Right cardiac atrium (tissue), 5 donors: ENCODE data around the gene CALML5. TPM values are rescaled to one million over a fixed set of nuclear protein-coding genes. Genes with fewer than 3 reads are reported as not detected.

Experiments used
- ATAC-seq, 2 donors: fragments of 200-7000 bp; cut with Tn5 transposase; one replicate each; pipeline versions ENCODE4 v1.8.0 to v1.9.1; 2020; ENCODE audit warnings: moderate library complexity in 2 of 2, mild to moderate bottlenecking in 1 of 2
- DNase-seq, 3 donors: peaks; one replicate each; pipeline ENCODE4 v3.0.0-alpha.2; 2020
- H3K27ac ChIP-seq: one replicate; pipeline ENCODE4 v1.5.1; 2013; ENCODE audit warnings: mild to moderate bottlenecking, low read length, control low read depth, moderate library complexity
- H3K27me3 ChIP-seq: one replicate; pipeline ENCODE4 v1.6.1; 2013; ENCODE audit not compliant: control insufficient read depth, insufficient read depth
- H3K4me1 ChIP-seq: one replicate; pipeline ENCODE4 v1.6.1; 2013; ENCODE audit warnings: low read length; ENCODE audit not compliant: control insufficient read depth, insufficient read depth
- H3K4me3 ChIP-seq: one replicate; pipeline ENCODE4 v1.5.1; 2013; ENCODE audit warnings: low read length, control low read depth
- H3K9me3 ChIP-seq: one replicate; pipeline ENCODE4 v1.6.1; 2013; ENCODE audit warnings: low read length; ENCODE audit not compliant: control insufficient read depth
- WGBS: extraction: QIAGEN DNeasy Blood & Tissue Kit; methylation state at CpG from one replicate; pipeline ENCODE4 v1.1.7; 2013; 5-methylcytosine and 5-hydroxymethylcytosine counted together
- intact Hi-C, 4 donors: fragments of 100-400 bp; cut with DNase I; formaldehyde crosslinking; loops; one replicate each; pipeline versions ENCODE4 v1.11.0 to v1.14.0; 2022 to 2023
- polyA plus RNA-seq: library from polyadenylated mRNA; stranded (reverse); fragments of 200-250 nt; gene quantifications from one replicate; pipeline ENCODE4 v1.2.3, GENCODE V29; 2013
- total RNA-seq, 4 donors: library from RNA; stranded (reverse); fragmentation: NEBNext Ultra II Directional; extraction: Animal tissue kit (Norgen Biotek cat#: 25700); gene quantifications; one replicate each; pipeline ENCODE4 v1.2.1, GENCODE V29; 2021
- donor health status: healthy with polysubstance abuse.
- donor health status: DM: no; HTN: yes; CAD: no.
- donor health status: DM: no; HTN: no; CAD: no.
- donor health status: DM: no; HTN: yes; CAD: no; lungs with severe emphysema.
- donor health status: DM: yes; HTN: yes; CAD: no.

CALML5 gene
- total and polyA plus RNA-seq, 5 donors: not detected

DNA sequence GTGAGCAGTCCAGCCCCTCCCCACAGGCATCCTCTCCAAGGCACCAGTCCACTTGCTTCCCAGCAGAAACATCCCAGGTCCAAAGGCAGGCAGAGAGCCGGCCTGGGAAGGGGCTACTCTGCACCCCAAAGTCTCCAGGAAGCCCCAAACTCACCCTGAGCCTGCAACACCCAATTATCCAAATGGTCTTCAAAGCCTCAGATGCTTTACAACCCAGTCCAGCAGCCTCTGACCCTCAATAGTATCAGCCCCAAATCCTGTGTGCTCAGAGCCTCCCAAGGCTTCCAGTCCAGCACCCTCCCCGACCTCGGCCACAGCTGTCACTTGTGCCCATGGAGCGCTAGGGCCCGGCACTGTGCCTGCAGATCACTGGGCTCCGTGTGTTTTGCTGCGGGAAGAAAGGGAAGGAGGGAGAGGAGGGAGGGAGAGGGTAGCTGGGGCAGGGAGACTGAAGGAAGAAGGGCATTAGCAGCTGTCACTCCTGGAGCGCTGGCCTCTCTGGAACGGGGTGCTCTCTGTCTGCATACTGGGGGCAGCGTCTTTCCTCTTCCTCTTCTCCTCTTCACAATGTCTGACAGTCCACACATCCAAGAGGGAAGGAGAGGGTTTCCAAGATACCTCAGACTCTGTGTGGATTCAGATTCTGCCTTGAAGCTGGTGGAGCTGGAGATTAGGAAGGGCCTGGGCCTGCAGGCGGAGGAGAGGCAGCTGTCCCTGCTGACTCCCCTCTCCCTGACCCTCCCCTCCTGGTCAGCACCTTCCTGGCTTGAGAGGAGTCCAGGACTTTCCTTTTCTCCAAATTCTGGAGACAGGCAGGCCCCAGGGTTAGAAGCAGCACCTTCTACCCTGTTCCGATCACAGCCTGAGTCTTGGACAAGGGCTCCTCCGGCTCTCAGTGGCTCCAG lies 13.2 kb downstream of the CALML5 start:
- ATAC-seq: no peak
- no peaks in the 10 kb centered on the region for H3K27me3 ChIP-seq
- H3K4me3 ChIP-seq: no peak overlapping the region
- intact Hi-C loops: no loop called here
- H3K4me1 ChIP-seq: no peaks in the 10 kb centered on the region
- H3K9me3 ChIP-seq: no peaks in the 10 kb centered on the region
- 74% methylated on average over 13 of the region's 13 CpGs for WGBS
- no peak overlapping the region for H3K27ac ChIP-seq
- DNase-seq: no peak

DNA sequence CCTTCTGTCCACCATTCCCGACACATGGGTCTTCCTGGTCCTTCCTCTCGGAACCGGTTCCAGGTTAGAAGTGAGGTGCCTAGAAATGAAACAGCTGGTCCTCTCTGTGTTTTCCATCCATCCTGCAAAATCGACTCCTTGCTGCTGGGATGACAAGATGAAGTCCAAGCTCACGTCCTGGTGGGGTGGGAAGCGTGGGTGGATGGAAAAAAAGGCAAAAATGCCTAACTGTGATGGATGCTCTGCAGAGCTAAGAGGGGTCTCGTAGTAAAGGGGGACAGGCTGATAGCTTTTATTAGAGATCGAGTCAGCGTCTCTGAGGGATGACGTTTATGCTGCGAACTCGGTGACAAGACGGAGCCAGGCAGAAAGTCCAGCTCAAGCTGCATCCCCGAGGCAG lies 14.1 kb downstream of the CALML5 start:
- 86% methylated on average over 14 of the region's 14 CpGs for WGBS
- ATAC-seq (no peak), DNase-seq (no peak)
- H3K4me3 ChIP-seq: no peak overlapping the region
- no peaks in the 10 kb centered on the region for H3K27me3 ChIP-seq
- H3K27ac ChIP-seq: no peak overlapping the region
- no peaks in the 10 kb centered on the region for H3K4me1 ChIP-seq
- intact Hi-C loops: no loop called here
- H3K9me3 ChIP-seq: no peaks in the 10 kb centered on the region

DNA sequence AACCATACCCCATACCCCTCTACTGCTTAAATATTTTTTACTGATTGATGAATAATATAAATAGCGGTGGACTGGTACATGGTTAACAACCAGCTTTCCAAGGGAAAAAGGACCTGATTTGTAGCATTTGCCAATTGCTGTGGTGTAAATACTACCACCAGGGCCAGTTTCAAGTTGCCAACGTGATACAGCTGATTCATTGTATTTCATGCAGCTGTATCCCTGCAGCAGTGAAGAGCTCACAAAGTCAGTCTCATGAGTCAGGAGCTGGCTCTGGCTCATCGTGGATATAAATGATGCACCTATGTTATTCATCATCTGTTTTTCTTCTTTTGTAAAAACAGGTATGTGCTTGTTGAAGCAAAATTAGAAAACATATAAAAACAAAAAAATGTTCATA lies 15.2 kb downstream of the CALML5 start:
- 86% methylated on average over 3 of the region's 3 CpGs for WGBS
- intact Hi-C loops: no loop called here
- DNase-seq (no peak), ATAC-seq (no peak)
- no peak overlapping the region for H3K27ac ChIP-seq
- H3K4me1 ChIP-seq: no peaks in the 10 kb centered on the region
- no peaks in the 10 kb centered on the region for H3K27me3 ChIP-seq
- H3K4me3 ChIP-seq: no peak overlapping the region
- H3K9me3 ChIP-seq: no peaks in the 10 kb centered on the region

DNA sequence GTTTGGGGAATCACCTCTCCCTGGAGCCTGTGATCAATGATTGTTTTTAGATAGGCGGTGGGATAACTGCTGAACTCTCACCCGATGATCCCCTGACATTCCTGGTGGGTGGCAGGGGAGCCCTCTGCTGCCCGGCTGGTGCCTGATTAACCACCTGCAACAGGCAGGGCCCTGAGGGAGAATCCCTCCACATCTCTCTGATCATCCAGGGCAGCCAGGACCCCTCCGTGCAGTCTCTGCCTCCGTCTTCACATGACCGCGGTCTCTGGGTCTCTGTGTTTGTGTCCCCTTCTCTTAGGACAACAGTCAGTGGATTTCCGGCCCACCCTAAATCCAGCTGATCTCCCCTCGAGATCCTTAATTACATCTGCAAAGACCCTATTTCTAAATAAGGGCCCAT lies 17.4 kb downstream of the CALML5 start:
- ATAC-seq (no peak), DNase-seq (no peak)
- intact Hi-C loops: no loop called here
- Histone ChIP-seq H3K4me1 (no peaks in the 10 kb centered on the region), H3K4me3 (no peak overlapping the region), H3K27ac (no peak overlapping the region), H3K9me3 (no peaks in the 10 kb centered on the region), H3K27me3 (no peaks in the 10 kb centered on the region)
- WGBS: 95% methylated on average over 9 of the region's 9 CpGs

GRCh38 chr10:5481121-5481520 lies 18.2 kb downstream of the CALML5 start:
- Histone ChIP-seq H3K4me1 (no peaks in the 10 kb centered on the region), H3K4me3 (no peak overlapping the region), H3K9me3 (no peaks in the 10 kb centered on the region), H3K27ac (no peak overlapping the region), H3K27me3 (no peaks in the 10 kb centered on the region)
- DNase-seq (no peak), ATAC-seq (no peak)
- intact Hi-C loops: no loop called here
- 96% methylated on average over 12 of the region's 12 CpGs for WGBS

- Histone ChIP-seq H3K4me1 (no peaks in the 10 kb centered on the region), H3K27ac (no peak overlapping the region), H3K27me3 (no peaks in the 10 kb centered on the region), H3K9me3 (no peaks in the 10 kb centered on the region), H3K4me3 (no peak overlapping the region)
- 86% methylated on average over 21 of the region's 21 CpGs for WGBS
- intact Hi-C loops: no loop called here
- ATAC-seq: peak; percentile 24 to 36
- DNase-seq: no peak
Observed at GRCh38 chr10:5480162-5480941, 19.0 kb downstream of the CALML5 start.

GRCh38 chr10:5479481-5480161 lies 19.7 kb downstream of the CALML5 start:
- DNase-seq (no peak), ATAC-seq (peak in 1 of 2 donors; percentile 88)
- no peaks in the 10 kb centered on the region for H3K27me3 ChIP-seq
- no peaks in the 10 kb centered on the region for H3K4me1 ChIP-seq
- H3K27ac ChIP-seq: no peak overlapping the region
- H3K9me3 ChIP-seq: no peaks in the 10 kb centered on the region
- 73% methylated on average over 14 of the region's 14 CpGs for WGBS
- intact Hi-C loops: no loop called here
- H3K4me3 ChIP-seq: no peak overlapping the region

DNA sequence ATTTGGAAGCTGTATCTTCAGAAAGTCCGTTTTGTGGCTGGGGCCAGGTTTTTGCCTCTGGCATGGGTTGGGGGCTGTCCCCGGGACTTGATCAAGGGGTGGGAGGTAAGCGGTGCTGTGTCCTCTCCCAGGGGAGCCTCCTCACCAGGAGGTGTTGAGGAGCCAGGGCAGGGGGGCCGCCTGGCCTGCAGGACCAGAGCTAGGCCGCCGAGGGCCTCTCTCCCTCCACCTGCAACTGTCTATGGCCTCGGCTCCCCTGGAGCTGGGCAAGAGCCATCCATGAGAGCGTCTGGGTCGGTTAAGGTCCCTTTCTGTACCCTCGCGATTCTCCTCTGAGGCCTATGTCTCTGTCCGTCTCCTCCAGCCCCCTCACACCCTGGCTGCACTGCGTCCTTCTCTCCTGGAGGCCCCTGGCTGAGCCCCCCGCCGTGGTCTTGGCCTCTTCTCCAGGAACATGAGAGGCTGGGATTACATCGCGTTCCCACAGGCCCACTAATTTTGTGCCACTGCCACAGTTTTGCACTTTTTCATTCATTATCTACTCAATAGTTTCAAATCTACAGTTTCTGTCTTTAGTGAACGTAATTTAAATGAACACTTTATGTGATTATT lies 20.6 kb downstream of the CALML5 start:
- ATAC-seq (peak in 1 of 2 donors; percentile 29), DNase-seq (no peak)
- Histone ChIP-seq H3K27me3 (no peaks in the 10 kb centered on the region), H3K4me3 (no peak overlapping the region), H3K9me3 (no peaks in the 10 kb centered on the region), H3K4me1 (no peaks in the 10 kb centered on the region), H3K27ac (no peak overlapping the region)
- WGBS: 90% methylated on average over 18 of the region's 18 CpGs
- intact Hi-C loops: no loop called here

- H3K4me1 ChIP-seq: no peaks in the 10 kb centered on the region
- WGBS: 95% methylated on average over 11 of the region's 11 CpGs
- H3K4me3 ChIP-seq: no peak overlapping the region
- no peak overlapping the region for H3K27ac ChIP-seq
- H3K9me3 ChIP-seq: no peaks in the 10 kb centered on the region
- DNase-seq: no peak
- H3K27me3 ChIP-seq: no peaks in the 10 kb centered on the region
- no peak for ATAC-seq
- intact Hi-C loops: no loop called here
Observed at GRCh38 chr10:5477948-5478693, 21.2 kb downstream of the CALML5 start.

DNA sequence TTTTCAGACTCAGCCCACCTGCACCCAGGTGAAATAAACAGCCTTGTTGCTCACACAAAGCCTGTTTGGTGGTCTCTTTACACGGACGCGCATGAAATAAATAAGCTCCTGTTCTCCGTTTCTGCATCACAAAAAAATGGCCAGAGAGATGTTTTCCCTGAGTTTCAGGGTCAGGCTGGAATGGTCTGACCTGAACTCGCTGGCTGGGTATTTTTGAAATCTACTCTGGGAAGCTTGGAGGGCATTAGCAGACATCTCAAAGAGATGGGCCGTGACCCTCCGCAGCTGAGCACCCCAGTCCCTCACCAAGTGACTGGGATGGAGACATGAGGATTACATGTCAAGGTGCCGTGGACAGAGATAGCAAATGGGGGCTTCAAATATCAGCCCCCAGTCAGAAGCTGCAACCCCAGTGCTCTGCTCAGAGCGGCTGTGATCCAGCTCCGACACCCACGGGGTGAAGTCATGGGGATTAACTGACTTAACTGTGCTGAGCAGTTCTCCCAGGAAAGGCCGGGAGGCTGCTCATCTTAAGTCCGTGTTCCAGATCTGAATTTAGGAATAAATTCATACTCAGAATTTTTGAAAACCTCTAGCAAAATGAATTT lies 22.3 kb downstream of the CALML5 start:
- ATAC-seq: no peak
- H3K27ac ChIP-seq: no peak overlapping the region
- intact Hi-C loops: no loop called here
- 84% methylated on average over 13 of the region's 13 CpGs for WGBS
- DNase-seq: no peak
- no peaks in the 10 kb centered on the region for H3K4me1 ChIP-seq
- H3K9me3 ChIP-seq: no peaks in the 10 kb centered on the region
- no peaks in the 10 kb centered on the region for H3K27me3 ChIP-seq
- H3K4me3 ChIP-seq: no peak overlapping the region
